Measurements from ENCODE around the gene CMKLR1.

CMKLR1 gene

DNA sequence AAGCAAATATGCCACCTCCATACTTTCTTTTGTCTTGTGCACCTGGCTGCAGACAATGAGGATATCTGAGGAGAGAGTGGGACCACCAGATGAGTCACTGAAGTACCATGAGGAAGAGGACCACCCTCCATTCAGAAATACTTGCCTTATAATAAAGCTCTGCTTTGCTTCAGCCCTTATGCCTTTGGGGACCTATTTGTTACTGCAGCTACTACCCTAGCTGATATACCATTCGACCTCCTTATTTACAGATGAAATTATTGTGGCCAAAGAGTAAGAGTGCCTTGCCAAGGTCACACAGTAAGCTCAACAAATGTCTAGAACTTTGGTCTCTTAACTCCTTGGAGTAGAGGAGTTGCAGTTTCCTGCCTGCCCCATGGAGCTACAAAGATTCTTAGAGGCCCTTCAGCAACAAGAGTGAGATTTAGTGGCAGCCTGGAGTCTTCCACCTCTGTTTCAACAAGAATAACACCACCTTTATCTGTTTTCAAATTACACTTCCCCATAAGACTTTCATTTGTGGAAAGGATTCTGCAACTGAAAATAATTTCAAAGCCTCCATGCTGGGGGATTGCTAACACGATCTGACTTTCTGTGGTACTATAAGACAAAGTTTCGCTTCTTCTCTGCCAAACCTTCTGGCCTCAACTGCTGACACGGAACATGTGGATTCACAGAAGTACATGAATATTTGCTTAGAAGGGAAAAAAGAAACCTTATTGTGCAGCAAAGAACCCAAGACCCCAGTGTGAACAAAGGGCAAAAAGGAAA, 3.6 kb downstream of the CMKLR1 start:
- DNase-seq, result no peak

DNA sequence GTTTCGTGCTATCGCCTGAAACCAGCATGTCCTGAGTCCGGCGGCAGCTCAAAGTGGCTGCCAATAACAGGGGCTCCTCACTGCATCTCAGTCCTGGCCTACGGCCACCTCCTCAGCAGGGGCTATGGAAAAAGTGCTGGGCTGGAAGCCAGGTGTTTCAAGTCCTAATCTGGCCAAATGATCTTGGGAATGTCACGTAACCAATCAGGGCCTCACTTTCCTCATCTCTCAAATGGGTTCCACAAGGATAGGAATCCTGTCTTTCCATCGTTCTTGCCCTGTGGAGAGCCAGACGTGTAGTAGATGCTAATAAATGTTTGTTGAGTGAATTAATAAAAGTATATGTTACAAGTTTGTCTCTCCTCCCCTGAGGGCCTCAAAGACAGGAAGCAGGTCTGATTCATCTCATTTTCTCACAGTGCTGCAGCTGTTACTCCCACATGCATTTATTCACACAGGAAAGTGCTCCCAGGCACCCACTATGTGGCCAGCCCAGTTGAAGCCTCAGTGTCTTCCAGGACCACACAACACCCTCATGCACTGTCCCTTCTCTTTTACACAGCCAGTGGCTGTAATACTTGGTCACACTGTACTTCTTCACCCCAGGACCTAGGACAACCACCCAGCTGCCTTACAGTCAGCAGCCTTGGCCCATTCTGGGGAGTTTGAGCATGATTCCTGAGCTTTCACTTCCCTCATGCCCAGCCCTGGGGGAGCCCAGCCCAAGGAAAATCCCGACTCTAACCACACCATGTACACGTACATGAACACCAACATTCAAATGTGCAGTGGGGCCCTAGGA, 5.0 kb downstream of the CMKLR1 start:
- DNase-seq, result no peak

DNA sequence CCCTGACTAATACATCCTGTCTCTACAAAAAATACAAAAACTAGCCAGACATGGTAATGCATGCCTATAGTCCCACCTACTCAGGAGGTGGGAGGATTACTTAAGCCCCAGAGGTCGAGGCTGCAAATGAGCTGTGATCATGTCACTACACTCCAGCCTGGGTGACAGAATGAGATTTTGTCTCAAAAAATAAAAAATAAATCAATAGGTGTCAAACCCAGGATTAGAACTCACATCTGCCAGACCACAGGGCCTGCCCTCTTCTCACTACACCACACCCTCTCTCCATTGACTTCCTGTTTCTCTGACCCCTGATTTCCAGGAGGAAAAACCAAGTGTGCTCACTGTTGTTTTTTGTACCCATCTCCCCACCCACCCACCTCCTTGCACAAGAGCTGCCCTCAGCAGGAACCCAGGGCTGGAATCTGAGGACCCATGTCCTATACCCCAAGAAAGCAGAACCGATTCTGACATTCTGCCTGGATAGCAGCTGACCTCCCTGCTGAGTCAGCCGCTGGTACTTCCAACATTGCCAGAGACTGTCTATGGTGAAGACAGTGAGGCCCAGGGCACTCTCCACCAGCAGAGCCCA, 6.2 kb downstream of the CMKLR1 start:
- peak; percentile 25 for DNase-seq

DNA sequence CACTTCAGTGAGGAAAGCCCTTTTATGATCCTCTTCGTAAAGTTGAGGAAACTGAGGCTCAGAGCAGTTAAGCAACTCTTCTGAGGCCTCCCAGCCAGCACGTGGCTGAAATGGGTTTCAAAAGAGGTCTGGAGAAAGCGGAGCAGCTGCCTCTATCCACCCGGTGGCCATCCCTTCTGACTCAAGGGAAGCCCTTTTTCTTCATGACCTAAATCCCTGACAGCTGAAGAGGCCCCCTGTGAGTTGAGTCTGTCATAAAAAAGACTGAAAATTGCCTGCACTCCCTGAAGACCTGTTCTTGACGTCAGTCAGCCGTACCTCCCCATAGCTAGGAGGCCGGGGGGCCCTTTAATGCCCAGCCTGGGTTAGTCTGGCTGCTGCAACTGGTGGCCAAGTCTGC, 10.7 kb downstream of the CMKLR1 start:
- DNase-seq, result no peak

DNA sequence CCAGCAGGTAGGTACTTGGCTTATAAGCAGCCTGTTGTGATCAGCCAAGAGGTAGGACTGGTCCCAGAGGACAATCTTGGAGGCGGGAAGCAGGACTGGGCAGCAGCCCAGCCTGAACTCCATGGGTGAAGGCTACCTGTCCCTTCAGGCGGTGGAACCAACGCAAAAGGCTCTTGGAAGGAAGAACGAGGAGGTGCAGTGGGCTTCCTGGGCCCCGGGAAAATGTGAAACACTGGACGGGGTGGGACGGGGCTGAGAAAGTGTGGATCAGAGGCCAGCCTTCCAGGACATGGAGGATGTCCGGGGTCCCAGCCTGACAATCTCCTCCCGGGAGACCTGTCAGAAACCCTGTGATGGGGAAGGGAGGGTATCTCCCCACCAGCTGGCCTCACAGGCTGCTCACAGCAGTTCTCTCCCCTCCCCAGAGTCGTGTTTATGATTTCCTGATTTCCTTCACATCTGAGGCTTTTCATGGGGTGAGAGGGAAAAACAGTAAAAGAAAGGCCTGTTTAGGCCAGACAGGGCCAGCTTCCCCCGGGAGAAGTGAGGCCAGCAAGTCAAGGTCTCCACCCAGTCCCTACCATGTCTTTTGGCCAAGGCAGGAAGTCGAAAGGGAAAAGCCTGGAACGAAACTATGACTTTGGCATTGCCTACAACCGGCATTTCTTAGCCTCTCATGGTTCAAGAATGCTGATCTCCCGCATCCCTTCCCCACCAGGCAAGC, 11.3 kb downstream of the CMKLR1 start:
- DNase-seq, result no peak

DNA sequence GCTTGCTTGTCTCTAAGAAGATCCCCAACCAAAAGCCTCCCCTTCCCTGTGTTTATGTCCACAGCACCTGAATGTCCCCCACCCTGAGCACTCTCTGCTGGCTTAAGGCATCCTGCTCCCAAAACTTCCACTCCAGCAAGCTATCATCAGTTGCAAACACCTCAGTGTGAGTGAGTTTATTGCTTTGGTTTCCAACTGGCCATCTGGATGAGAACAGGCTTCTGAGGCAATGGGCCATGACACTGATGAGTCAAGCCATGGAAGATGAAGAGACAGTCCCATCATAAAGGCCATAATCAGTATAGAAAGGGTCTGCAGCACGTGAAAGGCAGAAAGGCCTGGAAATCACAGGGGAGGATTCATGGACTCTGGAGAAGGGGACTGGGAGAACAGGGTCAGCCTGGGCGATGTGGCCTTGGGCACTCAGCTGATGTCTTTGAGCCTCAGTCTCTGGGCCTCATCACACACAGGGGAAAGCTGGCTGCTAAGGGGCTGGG, 12.8 kb downstream of the CMKLR1 start:
- DNase-seq, result no peak

DNA sequence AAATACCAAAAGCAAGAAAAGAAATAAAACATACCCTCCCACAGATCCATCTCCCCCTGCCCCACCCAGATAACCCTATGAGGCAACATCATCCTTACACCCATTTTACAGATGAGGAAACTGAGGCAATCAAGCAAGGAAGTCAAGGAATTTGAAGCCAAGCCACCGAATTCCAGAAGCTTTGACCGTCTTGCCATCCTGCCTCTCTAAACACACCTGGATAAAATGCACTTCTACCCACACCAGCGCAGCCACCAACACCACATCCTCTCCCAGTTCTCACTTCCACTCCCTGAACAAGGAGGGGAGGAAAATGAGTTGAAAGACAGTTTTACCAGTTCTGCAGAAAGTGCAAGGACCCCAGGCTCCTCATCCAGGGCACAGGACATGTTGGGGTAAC, 13.6 kb downstream of the CMKLR1 start:
- no peak for DNase-seq

DNA sequence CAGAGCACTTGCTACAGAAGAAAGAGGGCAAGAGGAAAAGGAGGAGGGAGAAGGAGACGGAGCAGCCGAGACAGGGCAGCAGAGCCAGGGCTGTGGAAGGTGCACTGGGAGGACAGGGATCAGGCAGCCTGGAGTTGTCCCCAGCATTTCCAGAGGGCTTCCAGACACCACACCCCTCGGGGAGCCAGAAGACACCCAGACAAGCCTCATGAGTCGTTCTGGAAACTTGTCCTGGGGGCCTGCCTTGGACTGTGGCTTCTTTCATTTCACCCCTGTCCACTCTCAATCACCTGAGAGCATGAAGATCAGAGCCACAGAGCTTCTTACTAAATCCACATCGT, 14.1 kb downstream of the CMKLR1 start:
- no peak for DNase-seq

DNA sequence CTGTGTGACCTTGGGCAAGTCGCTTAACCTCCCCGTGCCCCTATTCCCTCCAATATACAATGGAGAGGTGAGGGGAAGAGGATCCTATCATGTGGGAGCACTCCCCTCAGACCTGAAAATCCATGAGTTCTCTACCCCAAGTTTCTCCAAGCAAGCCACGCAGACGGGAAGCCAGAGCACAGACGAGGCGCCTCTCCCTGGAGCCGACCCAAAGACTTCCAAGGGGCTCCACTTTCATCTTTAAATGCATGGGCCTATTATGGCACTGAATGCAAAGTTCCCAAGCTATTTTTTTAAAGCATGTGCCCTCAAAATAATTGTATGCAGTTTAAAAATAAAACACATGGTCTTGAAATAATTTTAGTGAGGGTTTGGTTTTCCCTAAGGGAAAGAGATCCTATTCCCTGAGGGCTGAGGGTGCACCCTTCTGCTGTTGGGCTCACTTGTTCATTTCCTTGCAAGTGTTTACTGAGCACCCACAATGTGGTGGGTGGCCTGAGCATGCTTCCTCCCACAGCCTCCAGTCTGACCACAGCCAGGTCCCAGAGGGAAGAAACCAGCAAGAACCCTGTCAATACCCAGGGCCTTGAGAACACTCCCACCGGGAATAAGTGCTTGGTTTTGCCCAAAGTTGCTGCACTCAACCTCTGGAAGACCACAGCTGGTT, 14.6 kb downstream of the CMKLR1 start:
- DNase-seq, result no peak

DNA sequence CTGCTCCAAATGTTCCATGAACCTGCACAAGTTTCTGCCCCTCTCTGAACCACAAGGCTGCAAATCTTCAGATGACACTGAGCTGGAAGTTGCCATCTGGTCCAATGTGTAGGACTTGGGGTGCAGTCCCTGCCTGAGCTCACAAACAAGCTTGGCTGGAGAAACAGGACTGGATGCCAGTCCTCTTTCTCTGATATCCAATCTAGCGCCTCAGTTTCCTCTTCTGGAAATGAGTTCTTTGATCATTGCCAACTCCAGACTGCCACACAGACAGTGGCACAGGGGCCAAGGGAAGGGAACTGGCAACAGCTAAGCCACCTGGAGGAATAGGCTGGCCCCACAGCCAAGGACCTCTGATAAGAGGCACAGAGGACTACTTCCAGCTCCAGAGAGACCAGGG, 15.5 kb downstream of the CMKLR1 start:
- no peak for DNase-seq

DNA sequence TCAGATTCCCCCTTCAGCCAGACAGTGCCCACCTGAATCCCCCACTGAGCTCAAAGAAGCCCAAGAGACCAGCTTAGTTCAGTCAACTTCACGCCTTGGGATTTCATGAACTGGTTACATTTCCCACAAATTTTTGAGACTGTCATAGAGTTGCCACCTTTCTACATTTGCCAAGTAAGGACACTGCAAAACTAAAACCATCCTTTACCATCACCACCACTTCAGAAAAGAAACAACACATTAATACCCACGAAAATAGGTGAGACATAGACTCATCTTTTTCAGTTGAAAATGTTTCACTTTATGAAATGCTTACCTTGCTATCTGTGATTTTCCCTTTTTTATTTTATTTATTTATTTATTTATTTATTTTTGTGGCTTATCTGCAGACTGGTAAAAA, 16.1 kb downstream of the CMKLR1 start:
- no peak for DNase-seq

DNA sequence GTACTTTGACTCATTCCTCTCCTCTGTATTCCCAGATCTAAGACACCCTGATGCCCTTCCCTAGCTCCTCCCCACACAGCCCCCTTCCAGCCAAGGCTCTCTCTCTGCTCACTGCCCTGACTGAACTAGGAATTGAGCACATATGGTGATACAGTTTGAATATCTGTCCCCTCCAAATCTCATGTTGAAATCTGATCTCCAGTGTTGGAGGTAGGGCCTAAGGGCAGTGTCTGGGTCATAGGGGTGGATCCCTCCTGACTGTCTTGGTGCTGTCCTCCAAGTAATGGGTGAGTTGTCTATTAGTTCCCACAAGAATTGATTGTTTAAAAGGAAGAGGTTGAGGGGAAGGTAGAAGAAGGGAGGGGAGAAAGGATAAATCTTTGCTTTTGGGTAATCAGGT, 17.4 kb downstream of the CMKLR1 start:
- DNase-seq, result no peak

DNA sequence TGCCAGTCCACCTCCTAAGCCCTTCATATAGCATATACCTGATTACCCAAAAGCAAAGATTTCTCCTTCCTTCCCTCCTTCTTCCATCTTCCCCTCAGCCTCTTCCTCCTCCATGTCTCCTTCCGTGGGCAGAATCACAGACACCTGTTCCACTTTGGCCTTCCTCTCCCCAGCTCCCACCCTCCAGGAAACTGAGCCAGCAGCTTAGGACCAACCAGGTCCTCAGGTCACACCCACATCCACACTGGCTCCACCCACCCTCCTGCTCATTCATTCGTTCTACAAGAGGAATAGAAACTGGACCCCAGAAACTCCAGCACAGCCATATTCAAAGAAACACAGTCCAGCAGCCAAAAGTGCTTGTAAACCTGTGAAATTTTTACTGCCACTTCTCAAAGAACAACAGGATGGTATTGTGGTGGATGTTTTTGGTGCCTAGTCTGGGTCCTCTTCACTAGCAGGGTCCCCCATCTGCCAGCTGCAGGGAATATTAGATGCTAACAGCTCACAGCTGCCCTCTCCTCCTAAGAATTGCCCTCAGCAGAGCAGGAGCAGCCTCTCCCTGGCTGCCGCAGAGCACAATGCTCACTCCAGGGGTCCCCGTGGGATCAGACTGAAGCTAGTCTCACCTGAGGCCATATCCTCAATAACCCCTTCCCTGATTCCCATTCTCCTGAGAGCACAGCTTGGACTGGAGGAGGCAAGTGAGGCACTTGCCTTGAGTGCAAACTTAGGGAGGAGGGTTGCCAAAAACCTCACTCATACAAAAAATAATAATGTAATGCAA, 18.4 kb downstream of the CMKLR1 start:
- no peak for DNase-seq

DNA sequence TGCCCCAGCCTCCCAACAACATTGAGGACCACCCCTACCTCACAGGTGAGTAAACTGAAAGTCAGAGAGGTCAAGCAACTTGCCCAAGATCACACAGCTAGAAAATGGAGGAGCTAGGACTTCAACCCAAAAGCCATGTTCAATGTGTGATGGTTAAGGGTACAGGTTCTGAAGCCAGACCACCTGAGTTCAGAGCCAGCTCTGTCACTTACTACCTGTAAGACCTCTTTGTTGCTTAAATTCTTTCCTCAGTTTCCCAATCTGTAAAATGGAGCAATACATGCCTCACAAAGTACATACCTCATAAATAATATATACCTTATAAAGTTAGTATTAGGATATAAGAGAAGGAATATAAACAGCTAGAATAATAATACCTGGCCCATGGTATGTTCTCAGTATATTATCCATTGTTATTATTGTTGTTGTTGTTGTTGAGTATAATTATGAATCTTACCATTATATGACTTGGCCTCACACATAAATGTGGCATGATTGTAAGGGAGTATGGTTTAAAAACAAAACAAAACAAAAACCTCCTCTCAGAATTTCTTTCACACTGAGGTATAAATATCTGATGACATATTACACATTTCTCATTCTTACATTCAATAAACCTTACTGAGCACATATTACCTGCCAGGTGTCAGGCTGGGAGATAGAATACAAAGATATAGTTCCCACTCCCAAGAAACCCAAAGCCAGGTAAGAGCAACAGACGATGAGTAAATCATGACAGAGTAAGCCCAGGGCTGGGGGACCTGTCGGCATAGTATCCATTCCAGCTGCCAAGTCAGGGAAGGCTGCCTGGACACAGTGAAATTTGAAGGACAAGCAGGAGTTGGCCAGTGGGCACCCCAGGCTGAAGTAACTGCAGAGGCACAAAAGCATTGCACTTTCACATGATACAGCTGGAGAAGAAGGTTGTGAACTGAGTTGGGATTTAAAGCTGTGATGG, 19.6 kb downstream of the CMKLR1 start:
- no peak for DNase-seq

DNA sequence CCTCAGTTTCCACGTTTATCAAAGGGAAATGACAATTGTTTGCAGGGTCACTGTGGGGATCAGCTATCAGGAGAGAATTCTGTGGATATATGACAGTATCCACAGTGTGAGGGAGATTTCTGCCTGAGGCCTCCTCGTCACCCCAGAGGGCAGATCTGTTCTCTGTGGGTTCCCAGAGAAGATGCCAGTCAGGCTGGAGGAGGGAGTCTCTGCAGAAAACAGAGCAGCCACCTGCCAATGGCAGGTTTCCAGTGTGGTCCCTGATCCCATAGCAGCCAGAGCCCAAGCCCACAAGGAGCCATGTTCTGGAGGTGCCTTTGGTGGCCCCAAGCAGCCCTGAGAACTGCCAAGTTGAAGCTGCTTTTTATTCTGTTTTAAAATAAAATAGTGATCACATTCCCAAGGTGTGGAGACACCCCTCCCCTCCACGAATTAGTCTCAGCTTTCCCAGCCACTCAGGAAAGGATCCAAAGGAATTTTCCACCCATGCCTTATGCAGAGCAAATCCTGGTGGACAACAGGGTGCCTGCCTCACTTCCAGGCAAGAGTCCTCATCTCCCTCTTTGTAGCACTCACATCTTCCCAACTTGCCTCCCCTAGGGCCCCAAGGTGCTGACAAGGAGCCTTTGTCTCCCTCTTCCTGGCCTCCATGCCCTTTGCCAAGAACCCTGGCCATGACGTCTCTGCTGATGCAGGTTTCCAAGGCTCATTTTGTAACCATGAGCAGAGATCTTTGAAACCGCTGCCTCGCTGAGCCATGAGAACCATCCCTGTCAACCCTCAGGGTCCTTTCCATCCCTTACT, 20.4 kb downstream of the CMKLR1 start:
- no peak for DNase-seq

DNA sequence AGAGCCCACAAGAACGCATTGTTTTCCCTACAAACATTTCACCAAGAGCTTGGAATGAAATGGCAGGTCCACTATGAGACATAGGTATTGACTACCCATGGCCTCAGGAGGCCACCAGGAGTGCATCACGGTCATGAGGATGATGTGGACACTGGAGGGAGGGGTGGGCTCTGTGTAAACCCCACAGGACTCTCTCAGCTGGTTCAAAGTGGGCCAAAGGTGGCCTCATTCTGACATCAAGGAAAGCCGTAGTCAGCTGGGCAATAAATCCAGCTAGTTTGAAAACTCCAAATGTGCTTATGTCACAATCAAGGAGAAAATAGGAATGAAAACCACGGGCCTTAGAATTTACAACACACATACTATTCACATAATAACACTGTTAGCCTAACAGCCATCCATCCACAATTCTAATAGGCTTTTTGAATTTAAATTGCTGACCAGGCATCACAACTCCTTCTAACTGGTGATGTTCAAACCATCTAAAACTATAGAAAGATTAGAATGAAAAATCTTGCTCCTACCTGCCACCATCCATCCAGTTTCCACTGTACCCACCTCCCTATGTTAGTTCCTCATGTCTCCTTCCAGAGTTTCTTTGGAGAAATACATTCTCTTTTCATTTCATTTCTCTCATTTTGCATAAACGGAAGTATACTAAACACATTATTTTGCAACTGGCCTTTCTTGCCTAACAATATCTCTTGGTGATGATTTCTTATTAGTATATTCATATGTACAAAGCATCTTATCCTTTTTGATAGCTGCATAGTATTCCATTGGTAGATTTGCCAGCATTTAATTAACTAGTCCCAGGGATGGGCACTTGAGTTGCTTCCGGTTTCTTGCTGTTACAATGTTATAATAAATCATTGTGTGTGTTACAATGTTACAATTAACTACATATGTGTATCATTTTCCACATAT, 21.5 kb downstream of the CMKLR1 start:
- DNase-seq, result no peak

DNA sequence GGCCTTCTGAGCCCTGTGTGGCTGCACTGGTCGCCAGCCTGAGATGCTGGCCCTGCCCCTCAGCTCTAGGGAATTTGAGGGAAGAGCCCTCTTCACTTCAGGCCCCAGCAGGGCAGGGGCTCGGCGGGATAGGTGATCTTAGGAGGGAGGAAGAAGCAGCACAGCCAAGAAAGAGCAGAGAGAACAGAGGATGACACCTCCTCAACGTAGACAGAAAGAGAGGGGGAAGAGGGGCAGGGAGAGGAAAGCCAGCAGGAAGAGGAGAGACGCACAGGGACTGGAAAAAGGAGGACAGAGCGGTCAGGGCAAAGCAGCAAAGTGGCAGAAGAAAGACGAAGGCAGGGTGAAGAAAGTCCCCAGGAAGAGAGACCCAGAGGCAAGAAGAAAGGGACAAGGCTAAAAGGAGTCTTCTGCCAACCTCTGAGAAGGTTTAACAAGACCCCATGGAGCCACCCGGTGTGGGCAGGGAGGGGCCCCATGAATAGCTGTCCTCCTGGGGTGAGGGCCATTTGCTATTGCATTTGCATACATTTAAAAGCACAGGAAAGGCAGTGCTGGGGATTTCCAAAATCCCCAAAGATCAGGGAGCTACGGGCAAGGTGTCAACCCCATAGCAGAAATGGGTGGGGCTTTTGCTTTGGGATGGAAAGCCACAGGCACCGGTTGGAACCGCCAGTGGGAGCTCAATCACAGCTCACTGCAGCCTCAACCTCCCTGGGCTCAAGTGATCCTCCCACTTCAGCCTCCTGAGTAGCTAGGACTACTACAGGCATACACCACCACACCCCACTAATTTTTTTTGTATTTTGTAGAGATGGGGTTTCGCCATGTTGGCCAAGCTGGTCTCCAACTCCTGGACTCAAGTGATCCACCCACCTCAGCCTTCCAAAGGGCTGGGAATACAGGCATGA, 22.7 kb downstream of the CMKLR1 start:
- no peak for DNase-seq
